Measurements from ENCODE around the gene SMURF1.

GRCh38 chr7:99011341-99011705, 132.6 kb downstream of the SMURF1 start:
- TF ChIP-seq EZH2 (IDR thresholded peaks at IDR 0.05; ENCODE audit: low read length, missing control alignments), result no peak
- no peak for TF ChIP-seq CTCF (conservative IDR thresholded peaks at IDR 0.05 in 1 of 2, IDR thresholded peaks at IDR 0.05 in 1 of 2; ENCODE audit: low read depth in 1 of 2, low read length in 2 of 2)
